ENCODE measurements around the gene RAG1.

DNA sequence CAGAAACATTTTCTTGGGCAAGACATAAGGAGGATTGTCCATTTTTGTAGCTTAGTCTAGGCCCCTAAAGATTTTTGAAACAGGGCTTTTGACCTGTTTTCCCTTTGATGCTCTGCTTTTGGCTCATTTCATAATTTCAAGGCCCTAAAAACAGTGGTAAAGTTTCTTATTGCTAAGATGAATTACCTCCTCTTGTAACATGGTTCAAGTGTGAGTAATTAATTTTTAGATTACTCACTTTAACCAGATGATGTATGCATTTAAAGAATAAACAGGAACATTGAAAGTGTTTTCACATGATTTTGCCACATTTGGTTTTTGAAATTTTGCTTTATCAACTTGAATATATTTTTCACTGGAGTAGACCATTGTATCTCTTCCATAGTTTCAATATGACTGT is 29.1 kb downstream of the RAG1 start:
- TF ChIP-seq POLR2AphosphoS5 (IDR thresholded peaks at IDR 0.05) (no peak), POLR2A (IDR thresholded peaks at IDR 0.05) (no peak), EP300 (IDR thresholded peaks at IDR 0.05) (no peak)
- TF ChIP-seq, protein P1, sequence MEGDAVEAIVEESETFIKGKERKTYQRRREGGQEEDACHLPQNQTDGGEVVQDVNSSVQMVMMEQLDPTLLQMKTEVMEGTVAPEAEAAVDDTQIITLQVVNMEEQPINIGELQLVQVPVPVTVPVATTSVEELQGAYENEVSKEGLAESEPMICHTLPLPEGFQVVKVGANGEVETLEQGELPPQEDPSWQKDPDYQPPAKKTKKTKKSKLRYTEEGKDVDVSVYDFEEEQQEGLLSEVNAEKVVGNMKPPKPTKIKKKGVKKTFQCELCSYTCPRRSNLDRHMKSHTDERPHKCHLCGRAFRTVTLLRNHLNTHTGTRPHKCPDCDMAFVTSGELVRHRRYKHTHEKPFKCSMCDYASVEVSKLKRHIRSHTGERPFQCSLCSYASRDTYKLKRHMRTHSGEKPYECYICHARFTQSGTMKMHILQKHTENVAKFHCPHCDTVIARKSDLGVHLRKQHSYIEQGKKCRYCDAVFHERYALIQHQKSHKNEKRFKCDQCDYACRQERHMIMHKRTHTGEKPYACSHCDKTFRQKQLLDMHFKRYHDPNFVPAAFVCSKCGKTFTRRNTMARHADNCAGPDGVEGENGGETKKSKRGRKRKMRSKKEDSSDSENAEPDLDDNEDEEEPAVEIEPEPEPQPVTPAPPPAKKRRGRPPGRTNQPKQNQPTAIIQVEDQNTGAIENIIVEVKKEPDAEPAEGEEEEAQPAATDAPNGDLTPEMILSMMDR (IDR thresholded peaks at IDR 0.05): no peak

Measured in gastroesophageal sphincter (tissue), 3 donors.